Smooth muscle cell (in vitro differentiated cells): ENCODE results near the gene MALRD1. TPM values are rescaled to one million over a fixed set of nuclear protein-coding genes. Genes with fewer than 3 reads are reported as not detected.
"Not testable (repeated sequence)": the region's sequence is repeated elsewhere in the genome, so short reads cannot be mapped to it uniquely, and the experiment has no call there.

Source experiments
- DNase-seq: peaks from one replicate; lab custom pipeline; 2025; ENCODE audit not compliant: unreplicated experiment; lab: John Stamatoyannopoulos, UW
- H2AFZ ChIP-seq: fragments of 200-600 bp; sonication (generic); 2 replicates; pipeline ENCODE4 v1.6.0; 2016; ENCODE audit warnings: antibody characterized with exemption, low read depth, mild to moderate bottlenecking
- H3F3A ChIP-seq: fragments of 200-600 bp; sonication (generic); 2 replicates; pipeline ENCODE4 v1.6.0; 2017; ENCODE audit warnings: antibody characterized with exemption, low read depth
- H3K27ac ChIP-seq: fragments of 200-600 bp; sonication (generic); 2 replicates; pipeline ENCODE4 v1.5.1; 2016; ENCODE audit warnings: low read depth, mild to moderate bottlenecking
- H3K27me3 ChIP-seq: fragments of 200-600 bp; sonication (generic); 2 replicates; pipeline ENCODE4 v1.6.1; 2016; ENCODE audit warnings: low read depth, mild to moderate bottlenecking
- H3K36me3 ChIP-seq: fragments of 200-600 bp; sonication (generic); 2 replicates; pipeline ENCODE4 v1.5.1; 2016; ENCODE audit warnings: low read depth
- H3K4me1 ChIP-seq: fragments of 200-600 bp; sonication (generic); 2 replicates; pipeline ENCODE4 v1.5.1; 2016; ENCODE audit warnings: low read depth
- H3K4me2 ChIP-seq: fragments of 200-600 bp; sonication (generic); 2 replicates; pipeline ENCODE4 v1.6.0; 2016; ENCODE audit warnings: mild to moderate bottlenecking
- H3K4me3 ChIP-seq: fragments of 200-600 bp; sonication (generic); 2 replicates; pipeline ENCODE4 v1.5.1; 2016; ENCODE audit warnings: mild to moderate bottlenecking
- H3K79me2 ChIP-seq: fragments of 200-600 bp; sonication (generic); 2 replicates; pipeline ENCODE4 v1.6.0; 2016; ENCODE audit warnings: low read depth, mild to moderate bottlenecking
- H3K9ac ChIP-seq: fragments of 200-600 bp; sonication (generic); 2 replicates; pipeline ENCODE4 v1.6.0; 2016; ENCODE audit warnings: low read depth
- H3K9me3 ChIP-seq: fragments of 200-600 bp; sonication (generic); replicated peaks from 2 replicates; pipeline ENCODE4 v1.5.1; 2016; ENCODE audit warnings: low read depth
- H4K20me1 ChIP-seq: fragments of 200-600 bp; sonication (generic); 2 replicates; pipeline ENCODE4 v1.6.0; 2016; ENCODE audit warnings: low read depth
- CTCF ChIP-seq: fragments of 200-600 bp; sonication (generic); IDR thresholded peaks from 2 replicates; pipeline ENCODE4 v1.5.1; 2017; ENCODE audit warnings: borderline replicate concordance, mild to moderate bottlenecking, antibody characterized with exemption; ENCODE audit not compliant: insufficient read depth, poor library complexity, severe bottlenecking
- WGBS: methylation state at CpG from one replicate; pipeline ENCODE4 v1.1.7; 2016; ENCODE audit warnings: low lambda C conversion rate; 5-methylcytosine and 5-hydroxymethylcytosine counted together
- polyA plus RNA-seq: library from polyadenylated mRNA; unstranded; fragments of >200 nt; fragmentation: Nextera tagmentation; extraction: Ambion mirVana; gene quantifications from 2 replicates; pipeline ENCODE4 v1.2.1, GENCODE V29; 2016
- total RNA-seq: library from RNA; depleted of rRNA; stranded (reverse); fragments of >200 nt; gene quantifications from 2 replicates; pipeline ENCODE4 v1.2.3, GENCODE V29; 2014

Gene MALRD1
- total and polyA plus RNA-seq, 2 experiments from 2014 or later: 1.9 TPM; not detected in 1

DNA sequence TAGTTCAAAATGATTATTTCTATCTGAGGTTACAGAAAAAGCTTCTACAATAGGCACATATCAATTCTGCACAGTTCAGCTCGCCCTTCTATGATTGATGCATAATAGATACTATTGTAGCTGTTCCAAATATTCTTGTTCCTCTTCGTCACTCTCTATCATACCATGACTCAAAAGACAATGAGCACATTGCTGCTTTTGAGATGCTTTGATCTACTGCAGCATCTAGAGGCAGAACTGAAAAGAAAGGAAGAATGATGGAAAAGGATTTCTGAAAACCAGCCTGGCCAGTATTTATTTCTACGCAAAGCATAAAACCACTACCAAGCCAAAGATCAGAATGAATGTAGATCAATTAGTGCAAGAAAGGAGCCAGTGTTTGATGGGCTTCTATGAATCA is 708.3 kb downstream of the MALRD1 start:
- H3K27ac ChIP-seq: no peak overlapping the region
- H3K27me3 ChIP-seq: no peaks in the 10 kb centered on the region
- H3K4me3 ChIP-seq: no peak overlapping the region
- H3K4me2 ChIP-seq: no peak overlapping the region
- no peak for TF ChIP-seq CTCF
- no peaks in the 10 kb centered on the region for H3F3A ChIP-seq
- DNase-seq: no peak
- H3K79me2 ChIP-seq: no peaks in the 10 kb centered on the region
- H3K9me3 ChIP-seq: no peaks in the 10 kb centered on the region
- no peaks in the 10 kb centered on the region for H3K36me3 ChIP-seq
- 78% methylated on average over 3 of the region's 3 CpGs for WGBS
- H3K9ac ChIP-seq: no peak overlapping the region
- no peaks in the 10 kb centered on the region for H4K20me1 ChIP-seq
- no peaks in the 10 kb centered on the region for H3K4me1 ChIP-seq
- no peak overlapping the region for H2AFZ ChIP-seq

GRCh38 chr10:19762026-19762425 is 713.4 kb downstream of the MALRD1 start:
- WGBS: 43% methylated on average over 1 of the region's 1 CpG
- no peak overlapping the region for H3K4me3 ChIP-seq
- no peaks in the 10 kb centered on the region for H3K4me1 ChIP-seq
- H3K79me2 ChIP-seq: no peaks in the 10 kb centered on the region
- no peak for DNase-seq
- H4K20me1 ChIP-seq: no peaks in the 10 kb centered on the region
- H3K4me2 ChIP-seq: no peak overlapping the region
- no peak for TF ChIP-seq CTCF
- no peak overlapping the region for H2AFZ ChIP-seq
- no peaks in the 10 kb centered on the region for H3K27me3 ChIP-seq
- H3K9me3 ChIP-seq: no peaks in the 10 kb centered on the region
- no peak overlapping the region for H3K9ac ChIP-seq
- H3K36me3 ChIP-seq: no peaks in the 10 kb centered on the region
- H3F3A ChIP-seq: no peaks in the 10 kb centered on the region
- no peak overlapping the region for H3K27ac ChIP-seq

- no peaks in the 10 kb centered on the region for H3K36me3 ChIP-seq
- H3K27me3 ChIP-seq: no peaks in the 10 kb centered on the region
- H3K4me3 ChIP-seq: no peak overlapping the region
- no peaks in the 10 kb centered on the region for H3K79me2 ChIP-seq
- H3K27ac ChIP-seq: no peak overlapping the region
- no peaks in the 10 kb centered on the region for H3K9me3 ChIP-seq
- 79% methylated on average over 1 of the region's 1 CpG for WGBS
- peaks cover 3% of the 10 kb centered on the region for H3K4me1 ChIP-seq
- no peak overlapping the region for H2AFZ ChIP-seq
- H3F3A ChIP-seq: no peaks in the 10 kb centered on the region
- no peaks in the 10 kb centered on the region for H4K20me1 ChIP-seq
- DNase-seq: no peak
- no peak overlapping the region for H3K4me2 ChIP-seq
- H3K9ac ChIP-seq: no peak overlapping the region
- no peak for TF ChIP-seq CTCF
These were observed 715.5 kb downstream of the MALRD1 start for GRCh38 chr10:19764111-19764510.

GRCh38 chr10:19767876-19768275 is 719.3 kb downstream of the MALRD1 start:
- WGBS: 22% methylated on average over 7 of the region's 7 CpGs
- peaks cover 3% of the 10 kb centered on the region for H3K4me1 ChIP-seq
- no peak overlapping the region for H2AFZ ChIP-seq
- H3K27ac ChIP-seq: no peak overlapping the region
- H3K27me3 ChIP-seq: no peaks in the 10 kb centered on the region
- H3K4me2 ChIP-seq: peak overlapping the region; percentile 15
- no peak overlapping the region for H3K9ac ChIP-seq
- H3K79me2 ChIP-seq: no peaks in the 10 kb centered on the region
- DNase-seq: no peak
- H3K36me3 ChIP-seq: no peaks in the 10 kb centered on the region
- H3K4me3 ChIP-seq: no peak overlapping the region
- no peaks in the 10 kb centered on the region for H3F3A ChIP-seq
- H4K20me1 ChIP-seq: no peaks in the 10 kb centered on the region
- no peaks in the 10 kb centered on the region for H3K9me3 ChIP-seq
- TF ChIP-seq CTCF: no peak

DNA sequence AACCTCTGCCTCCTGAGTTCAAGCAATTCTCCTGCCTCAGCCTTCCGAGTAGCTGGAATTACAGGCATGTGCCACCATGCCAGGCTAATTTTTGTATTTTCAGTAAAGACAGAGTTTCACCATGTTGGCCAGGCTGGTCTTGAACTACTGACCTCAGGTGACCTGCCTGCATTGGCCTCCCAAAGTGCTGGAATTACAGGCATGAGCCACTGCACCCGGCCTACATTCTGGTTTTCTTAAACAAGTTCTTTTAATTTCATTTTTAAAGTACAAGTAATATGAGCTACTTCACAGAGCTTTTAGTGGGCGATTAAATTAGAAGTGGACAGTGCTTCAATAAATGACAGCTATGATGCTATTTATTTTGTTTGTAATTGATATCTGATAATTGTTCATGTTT is 721.2 kb downstream of the MALRD1 start:
- 98% methylated on average over 3 of the region's 3 CpGs for WGBS
- not testable (repeated sequence) for H3F3A ChIP-seq, H3K4me3 ChIP-seq, H3K9ac ChIP-seq, H3K36me3 ChIP-seq, H3K79me2 ChIP-seq, DNase-seq, H4K20me1 ChIP-seq, H3K9me3 ChIP-seq, H2AFZ ChIP-seq, H3K27ac ChIP-seq, H3K4me1 ChIP-seq, H3K4me2 ChIP-seq, H3K27me3 ChIP-seq
